ENCODE results near the gene PTPRN2.

DNA sequence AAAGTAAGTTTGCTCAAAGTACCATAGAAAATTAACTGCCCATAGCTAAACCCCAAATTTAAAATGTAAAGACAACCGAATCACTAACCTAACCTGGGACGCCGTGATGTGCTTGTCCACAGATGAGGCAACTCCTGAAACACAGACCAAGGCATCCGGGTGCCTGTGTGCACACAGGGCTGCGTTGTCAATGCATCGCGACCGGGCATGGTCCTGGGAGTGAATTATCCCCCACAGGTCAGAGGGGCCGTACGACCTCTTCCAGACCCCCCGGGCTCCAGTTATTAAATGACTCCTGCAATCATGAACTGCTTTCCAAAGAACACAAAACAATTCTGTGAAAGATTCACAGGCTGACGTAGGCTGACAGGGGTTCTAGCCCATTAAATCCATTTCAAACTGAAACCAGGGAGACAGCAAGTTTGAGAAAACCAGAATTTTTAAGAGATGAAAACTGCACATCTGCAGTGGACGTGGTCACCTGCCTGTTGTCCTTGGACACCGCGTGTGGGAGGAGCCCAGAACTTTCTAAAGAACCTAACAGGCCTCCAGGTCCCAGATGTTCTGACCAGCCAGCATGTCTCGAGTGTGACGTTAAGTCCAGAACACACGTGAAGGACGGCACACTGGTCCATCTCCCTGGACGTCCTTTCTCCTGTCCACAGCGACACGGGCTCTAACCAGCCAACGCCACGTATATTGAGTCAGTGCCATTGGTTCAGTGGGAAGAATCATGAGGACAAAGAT, 953.0 kb downstream of the PTPRN2 start:
- TF ChIP-seq, protein P1, sequence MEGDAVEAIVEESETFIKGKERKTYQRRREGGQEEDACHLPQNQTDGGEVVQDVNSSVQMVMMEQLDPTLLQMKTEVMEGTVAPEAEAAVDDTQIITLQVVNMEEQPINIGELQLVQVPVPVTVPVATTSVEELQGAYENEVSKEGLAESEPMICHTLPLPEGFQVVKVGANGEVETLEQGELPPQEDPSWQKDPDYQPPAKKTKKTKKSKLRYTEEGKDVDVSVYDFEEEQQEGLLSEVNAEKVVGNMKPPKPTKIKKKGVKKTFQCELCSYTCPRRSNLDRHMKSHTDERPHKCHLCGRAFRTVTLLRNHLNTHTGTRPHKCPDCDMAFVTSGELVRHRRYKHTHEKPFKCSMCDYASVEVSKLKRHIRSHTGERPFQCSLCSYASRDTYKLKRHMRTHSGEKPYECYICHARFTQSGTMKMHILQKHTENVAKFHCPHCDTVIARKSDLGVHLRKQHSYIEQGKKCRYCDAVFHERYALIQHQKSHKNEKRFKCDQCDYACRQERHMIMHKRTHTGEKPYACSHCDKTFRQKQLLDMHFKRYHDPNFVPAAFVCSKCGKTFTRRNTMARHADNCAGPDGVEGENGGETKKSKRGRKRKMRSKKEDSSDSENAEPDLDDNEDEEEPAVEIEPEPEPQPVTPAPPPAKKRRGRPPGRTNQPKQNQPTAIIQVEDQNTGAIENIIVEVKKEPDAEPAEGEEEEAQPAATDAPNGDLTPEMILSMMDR (IDR thresholded peaks at IDR 0.05; ENCODE audit: low read depth, low read length), result no peak
- TF ChIP-seq, protein P2, sequence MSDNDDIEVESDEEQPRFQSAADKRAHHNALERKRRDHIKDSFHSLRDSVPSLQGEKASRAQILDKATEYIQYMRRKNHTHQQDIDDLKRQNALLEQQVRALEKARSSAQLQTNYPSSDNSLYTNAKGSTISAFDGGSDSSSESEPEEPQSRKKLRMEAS (IDR thresholded peaks at IDR 0.05; ENCODE audit: low read depth, low read length), result no peak
